Endothelial cell of umbilical vein (primary cell): ENCODE data around the gene TTLL12.

Experiments
- EZH2 ChIP-seq: IDR thresholded peaks from 2 replicates; pipeline ENCODE4 v1.6.1; 2012; ENCODE audit warnings: borderline replicate concordance, low read depth, mild to moderate bottlenecking, moderate library complexity, low read length, inconsistent platforms; ENCODE audit not compliant: severe bottlenecking
- GATA2 ChIP-seq: IDR thresholded peaks from 2 replicates; pipeline ENCODE4 v1.7.0; 2011; ENCODE audit warnings: low read depth, mild to moderate bottlenecking, moderate library complexity, mixed read lengths, low read length; ENCODE audit not compliant: insufficient read length, insufficient read depth
- JUN ChIP-seq: IDR thresholded peaks from 2 replicates; pipeline ENCODE4 v1.6.1; 2011; ENCODE audit warnings: borderline replicate concordance, low read depth; ENCODE audit not compliant: insufficient read length, insufficient read depth
- POLR2A ChIP-seq: IDR thresholded peaks from 2 replicates; pipeline ENCODE4 v1.6.1; 2012; ENCODE audit warnings: low read depth, mild to moderate bottlenecking, control low read depth, low read length
- POLR2AphosphoS5 ChIP-seq: IDR thresholded peaks from 2 replicates; pipeline ENCODE4 v1.6.1; 2012; ENCODE audit warnings: low read depth, mild to moderate bottlenecking, control low read depth, low read length, moderate library complexity; ENCODE audit not compliant: insufficient read depth
- TF ChIP-seq, protein P1 (sequence below), 2 donors: IDR thresholded peaks; 1 replicate in 1 of 2; 2 replicates in 1 of 2; pipeline ENCODE4 v1.5.1; 2011; ENCODE audit warnings: low read length in 2 of 2, mild to moderate bottlenecking in 2 of 2, moderate library complexity in 2 of 2, control low read depth in 1 of 2, inconsistent platforms in 1 of 2, low read depth in 1 of 2; ENCODE audit not compliant: insufficient read depth in 1 of 2; ENCODE audit errors: extremely low read depth in 1 of 2

DNA sequence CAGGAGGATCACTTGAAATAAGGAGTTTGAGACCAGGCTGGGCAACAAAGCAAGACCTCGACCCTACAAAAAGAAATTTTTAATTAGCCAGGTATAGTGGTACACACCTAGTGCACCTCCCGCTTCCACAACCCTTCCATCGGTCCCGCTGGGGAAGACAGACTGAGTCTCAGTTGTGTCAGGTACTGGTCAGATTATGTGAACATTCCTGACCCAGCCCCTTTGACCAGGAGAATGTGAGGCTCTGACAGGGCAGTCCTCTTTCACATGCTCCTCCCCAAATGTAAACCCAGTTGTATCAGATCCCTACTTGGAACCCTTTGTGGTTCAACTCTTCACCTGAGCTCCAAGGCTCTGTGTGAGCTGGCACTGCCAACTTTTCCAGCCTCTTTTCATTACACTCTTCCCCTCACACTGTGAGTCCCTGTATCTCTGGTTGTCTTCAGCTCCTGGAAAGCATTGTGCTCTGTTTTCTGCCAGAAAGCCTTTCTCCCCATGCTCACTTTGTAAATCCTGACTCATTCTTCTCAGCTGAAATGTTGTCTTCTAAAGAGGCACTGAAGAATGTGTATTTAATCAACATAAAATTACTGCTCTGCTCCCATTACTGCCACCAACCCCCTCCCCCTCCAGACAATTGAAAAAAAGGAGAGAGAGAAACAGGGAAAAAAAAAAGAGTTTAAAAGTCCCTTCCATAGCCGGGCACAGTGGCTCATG, 2.1 kb upstream of the TTLL12 start:
- TF ChIP-seq POLR2A = no peak
- TF ChIP-seq GATA2 = no peak
- TF ChIP-seq, protein P1, sequence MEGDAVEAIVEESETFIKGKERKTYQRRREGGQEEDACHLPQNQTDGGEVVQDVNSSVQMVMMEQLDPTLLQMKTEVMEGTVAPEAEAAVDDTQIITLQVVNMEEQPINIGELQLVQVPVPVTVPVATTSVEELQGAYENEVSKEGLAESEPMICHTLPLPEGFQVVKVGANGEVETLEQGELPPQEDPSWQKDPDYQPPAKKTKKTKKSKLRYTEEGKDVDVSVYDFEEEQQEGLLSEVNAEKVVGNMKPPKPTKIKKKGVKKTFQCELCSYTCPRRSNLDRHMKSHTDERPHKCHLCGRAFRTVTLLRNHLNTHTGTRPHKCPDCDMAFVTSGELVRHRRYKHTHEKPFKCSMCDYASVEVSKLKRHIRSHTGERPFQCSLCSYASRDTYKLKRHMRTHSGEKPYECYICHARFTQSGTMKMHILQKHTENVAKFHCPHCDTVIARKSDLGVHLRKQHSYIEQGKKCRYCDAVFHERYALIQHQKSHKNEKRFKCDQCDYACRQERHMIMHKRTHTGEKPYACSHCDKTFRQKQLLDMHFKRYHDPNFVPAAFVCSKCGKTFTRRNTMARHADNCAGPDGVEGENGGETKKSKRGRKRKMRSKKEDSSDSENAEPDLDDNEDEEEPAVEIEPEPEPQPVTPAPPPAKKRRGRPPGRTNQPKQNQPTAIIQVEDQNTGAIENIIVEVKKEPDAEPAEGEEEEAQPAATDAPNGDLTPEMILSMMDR (IDR thresholded peaks at IDR 0.05; ENCODE audit: extremely low read depth in 1 of 2, insufficient read depth in 1 of 2, low read depth in 1 of 2, low read length in 2 of 2) = no peak
- no peak for TF ChIP-seq JUN
- TF ChIP-seq POLR2AphosphoS5 = no peak
- no peak for TF ChIP-seq EZH2
